CD4-positive, alpha-beta T cell treated with Interleukin-1 beta for 1 hour (primary cell): ENCODE data around the gene BOLL.
"Not testable (repeated sequence)": the region's sequence is repeated elsewhere in the genome, so short reads cannot be mapped to it uniquely, and the experiment has no call there.

ENCODE experiments used
- DNase-seq, 2 donors: peaks; one replicate each; pipeline ENCODE4 v3.0.0-alpha.2; 2020 to 2022

BOLL gene

DNA sequence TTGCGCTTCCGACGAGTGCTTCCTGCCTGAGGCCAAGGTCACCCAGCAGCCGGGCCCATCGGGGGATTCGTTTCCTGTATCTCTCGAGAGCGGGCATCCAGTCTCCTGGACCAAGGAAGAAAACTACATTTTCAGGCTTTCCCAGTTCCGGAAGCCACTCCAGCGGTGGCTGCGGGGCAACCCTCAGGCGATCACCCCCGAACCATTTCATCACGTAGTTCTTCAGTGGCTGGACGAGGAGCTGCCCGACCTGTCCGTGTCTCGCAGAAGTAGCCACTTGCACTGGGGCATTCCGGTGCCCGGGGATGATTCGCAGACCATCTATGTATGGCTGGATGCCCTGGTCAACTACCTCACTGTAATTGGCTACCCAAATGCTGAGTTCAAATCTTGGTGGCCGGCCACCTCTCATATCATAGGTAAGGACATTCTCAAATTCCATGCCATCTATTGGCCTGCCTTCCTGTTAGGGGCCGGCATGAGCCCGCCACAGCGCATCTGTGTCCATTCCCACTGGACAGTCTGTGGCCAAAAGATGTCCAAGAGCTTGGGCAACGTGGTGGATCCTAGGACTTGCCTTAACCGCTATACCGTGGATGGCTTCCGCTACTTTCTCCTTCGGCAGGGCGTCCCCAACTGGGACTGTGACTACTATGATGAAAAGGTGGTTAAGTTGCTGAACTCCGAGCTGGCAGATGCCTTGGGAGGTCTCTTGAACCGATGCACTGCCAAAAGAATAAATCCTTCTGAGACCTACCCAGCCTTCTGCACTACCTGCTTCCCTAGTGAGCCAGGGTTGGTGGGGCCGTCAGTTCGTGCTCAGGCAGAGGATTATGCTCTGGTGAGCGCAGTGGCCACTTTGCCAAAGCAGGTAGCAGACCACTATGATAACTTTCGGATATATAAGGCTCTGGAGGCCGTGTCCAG is 78.9 kb downstream of the BOLL start:
- peak in 1 of 2 donors; percentile 0 for DNase-seq

DNA sequence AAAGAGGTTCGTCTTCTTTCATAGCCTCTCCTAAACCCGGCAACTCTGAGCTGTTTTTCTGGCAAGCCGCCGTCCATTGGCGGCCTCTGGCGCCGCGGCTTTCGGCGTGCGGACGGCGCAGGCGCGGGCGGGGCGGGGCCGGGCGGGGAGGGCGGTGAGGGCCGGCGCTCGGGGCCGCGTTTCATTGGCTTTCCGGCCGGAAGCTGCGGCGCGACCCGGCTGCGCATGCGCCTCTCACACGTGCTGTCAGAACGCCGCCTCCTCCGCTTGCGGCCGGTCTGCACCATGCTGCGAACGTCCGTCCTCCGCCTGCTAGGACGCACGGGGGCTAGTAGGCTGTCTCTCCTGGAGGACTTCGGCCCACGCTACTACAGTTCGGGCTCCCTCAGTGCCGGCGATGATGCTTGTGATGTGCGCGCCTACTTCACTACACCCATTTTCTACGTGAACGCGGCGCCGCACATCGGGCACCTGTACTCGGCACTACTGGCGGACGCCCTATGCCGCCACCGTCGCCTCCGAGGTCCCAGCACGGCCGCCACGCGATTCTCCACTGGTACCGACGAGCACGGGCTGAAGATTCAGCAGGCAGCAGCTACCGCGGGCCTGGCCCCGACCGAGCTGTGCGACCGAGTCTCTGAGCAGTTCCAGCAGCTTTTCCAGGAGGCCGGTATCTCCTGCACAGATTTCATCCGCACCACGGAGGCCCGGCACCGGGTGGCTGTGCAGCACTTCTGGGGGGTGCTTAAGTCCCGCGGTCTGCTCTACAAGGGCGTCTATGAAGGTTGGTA is 79.8 kb downstream of the BOLL start, which contains the start of gene MARS2:
MARS2 (plus strand) TSS at position 249 of the 791 bp plus-strand sequence; CDS start at position 286, 37 bp downstream.
- DNase-seq: peak; percentile 93 to 94

DNA sequence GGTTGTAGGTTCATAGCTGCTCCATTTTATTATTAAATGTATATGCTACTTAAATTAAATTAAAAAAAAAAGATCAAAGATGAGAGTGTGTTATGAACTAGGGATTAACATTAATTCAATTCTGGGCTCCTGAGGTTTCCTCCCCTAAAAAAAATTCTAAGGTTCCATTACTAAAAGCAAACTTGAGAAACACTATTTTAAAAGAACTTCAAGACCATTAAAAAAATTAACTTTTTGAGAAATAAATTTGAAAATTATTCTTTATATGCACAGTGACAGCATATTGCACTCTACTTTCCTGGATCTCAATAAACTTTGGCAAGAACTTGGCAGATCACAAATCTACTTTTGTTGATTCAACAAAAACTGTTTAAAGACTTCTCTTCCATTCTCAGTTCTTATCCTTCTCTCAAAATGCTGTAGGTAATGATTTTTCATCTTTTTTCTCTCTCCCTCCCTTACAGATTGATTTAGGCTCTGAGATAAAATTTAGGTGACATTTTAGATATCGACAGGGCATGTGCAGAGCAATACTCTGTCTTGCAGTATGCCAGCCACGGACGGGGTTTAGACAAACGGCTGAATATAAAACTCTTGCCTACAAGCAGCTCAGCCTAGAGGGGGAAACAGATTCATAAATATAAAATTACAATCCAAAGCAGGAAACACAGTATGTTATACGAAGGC is 80.5 kb downstream of the BOLL start:
- no peak for DNase-seq

DNA sequence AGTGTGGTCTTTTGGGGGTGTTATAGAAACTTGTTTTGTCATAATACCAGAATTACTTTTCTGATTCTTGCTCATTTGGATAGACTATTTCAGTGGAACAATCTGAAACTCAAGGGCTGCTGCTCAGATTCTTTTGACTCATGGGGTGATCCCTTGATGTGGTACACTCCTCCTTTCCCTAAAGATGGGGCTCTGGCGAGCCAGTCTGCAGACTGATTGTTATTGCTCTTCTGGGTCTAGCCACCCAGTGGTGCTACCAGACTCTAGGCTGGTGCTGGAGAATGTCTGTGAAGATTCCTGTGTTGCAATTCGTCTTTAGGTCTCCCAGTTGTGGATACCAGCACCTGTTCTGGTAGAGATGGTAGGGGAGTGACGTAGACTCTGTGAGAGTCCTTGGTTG is 84.2 kb downstream of the BOLL start:
- DNase-seq: no peak

DNA sequence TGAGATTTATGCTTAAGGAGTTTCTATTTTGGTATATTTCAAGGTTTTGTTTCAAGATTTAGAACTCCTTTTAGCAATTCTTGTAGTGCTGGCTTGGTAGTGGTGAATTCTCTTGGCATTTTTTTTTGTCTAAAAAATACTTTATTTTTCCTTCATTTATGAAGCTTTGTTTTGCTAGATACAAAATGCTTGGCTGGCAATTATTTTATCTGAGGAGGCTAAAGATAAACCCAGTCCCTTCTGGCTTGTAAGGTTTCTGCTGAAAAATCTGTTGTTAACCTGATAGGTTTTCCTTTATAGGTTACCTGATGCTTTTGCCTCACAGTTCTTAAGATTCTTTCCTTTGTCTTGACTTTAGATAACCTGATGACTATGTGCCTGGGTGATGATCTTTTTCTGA is 85.4 kb downstream of the BOLL start:
- DNase-seq: not testable (repeated sequence)

DNA sequence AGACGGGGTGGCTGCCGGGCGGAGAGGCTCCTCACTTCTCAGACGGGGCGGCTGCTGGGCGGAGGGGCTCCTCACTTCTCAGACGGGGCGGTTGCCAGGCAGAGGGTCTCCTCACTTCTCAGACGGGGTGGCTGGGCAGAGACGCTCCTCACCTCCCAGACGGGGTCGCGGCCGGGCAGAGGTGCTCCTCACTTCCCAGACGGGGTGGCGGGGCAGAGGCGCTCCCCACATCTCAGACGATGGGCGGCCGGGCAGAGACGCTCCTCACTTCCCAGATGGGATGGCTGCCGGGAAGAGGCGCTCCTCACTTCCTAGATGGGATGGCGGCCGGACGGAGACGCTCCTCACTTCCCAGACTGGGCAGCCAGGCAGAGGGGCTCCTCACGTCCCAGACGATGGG is 88.5 kb downstream of the BOLL start:
- DNase-seq: not testable (repeated sequence)

DNA sequence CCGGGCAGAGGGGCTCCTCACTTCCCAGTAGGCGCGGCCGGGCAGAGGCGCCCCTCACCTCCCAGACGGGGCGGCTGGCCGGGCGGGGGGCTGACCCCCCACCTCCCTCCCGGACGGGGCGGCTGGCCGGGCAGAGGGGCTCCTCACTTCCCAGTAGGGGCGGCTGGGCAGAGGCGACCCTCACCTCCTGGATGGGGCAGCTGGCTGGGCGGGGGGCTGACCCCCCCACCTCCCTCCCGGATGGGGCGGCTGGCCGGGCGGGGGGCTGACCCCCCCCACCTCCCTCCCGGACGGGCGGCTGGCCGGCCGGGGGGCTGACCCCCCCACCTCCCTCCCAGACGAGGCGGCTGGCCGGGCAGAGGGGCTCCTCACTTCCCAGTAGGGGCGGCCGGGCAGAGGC is 89.1 kb downstream of the BOLL start:
- DNase-seq: not testable (repeated sequence)

DNA sequence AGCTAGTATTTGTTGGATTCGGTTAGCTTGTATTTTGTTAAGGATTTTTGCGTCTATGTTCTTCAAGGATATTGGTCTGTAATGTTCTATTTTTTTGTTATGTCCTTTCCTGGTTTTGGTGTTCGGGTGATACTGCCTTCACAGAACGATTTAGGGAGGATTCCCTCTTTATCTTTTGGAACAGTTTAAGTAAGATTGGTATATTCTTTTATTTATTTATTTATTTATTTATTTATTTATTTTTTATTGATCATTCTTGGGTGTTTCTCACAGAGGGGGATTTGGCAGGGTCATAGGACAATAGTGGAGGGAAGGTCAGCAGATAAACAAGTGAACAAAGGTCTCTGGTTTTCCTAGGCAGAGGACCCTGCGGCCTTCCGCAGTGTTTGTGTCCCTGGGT is 89.9 kb downstream of the BOLL start:
- not testable (repeated sequence) for DNase-seq

DNA sequence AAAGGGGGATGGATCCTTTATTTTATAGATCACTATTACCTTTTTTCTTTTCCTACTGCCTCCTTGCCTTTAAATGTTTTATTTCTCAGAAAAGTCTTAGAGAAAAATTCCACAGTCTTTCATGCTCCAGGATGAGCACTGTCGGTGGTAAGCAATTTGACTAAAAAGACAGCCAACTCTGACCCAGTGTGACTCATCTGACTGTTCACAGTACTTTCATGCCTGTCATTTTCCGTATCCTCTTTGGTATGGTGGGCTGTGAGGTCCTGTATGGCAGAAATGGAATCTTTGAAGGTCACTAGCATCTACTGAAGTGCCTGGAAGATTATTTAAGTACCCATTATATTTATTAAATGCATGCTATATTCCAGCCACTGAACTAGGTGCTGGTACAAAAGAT is 107.6 kb downstream of the BOLL start:
- DNase-seq: no peak

DNA sequence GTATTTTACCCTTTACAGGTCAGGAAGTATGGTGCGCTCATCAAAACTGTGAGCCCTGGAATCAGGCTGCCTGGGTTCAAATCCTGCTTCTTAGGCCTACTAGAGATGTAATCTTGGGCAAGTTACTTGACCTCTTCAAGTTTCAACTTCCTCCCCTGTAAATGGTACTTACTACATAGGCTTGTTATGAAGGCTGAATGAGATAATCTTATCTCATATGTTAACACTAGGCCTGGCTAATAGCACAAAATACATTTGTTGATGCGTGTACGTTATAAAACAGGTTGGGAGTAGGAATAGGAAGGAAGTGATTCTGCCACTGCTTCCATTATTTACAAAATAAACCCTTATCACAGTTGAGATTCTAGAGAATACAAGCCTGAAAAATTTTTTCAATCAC is 108.1 kb downstream of the BOLL start:
- no peak for DNase-seq
